Astrocyte (in vitro differentiated cells and primary cell): Measurements from ENCODE around the gene CSF1R.

ENCODE experiments used
- EZH2 ChIP-seq: IDR thresholded peaks from 2 replicates; pipeline ENCODE4 v1.6.1; 2012; ENCODE audit warnings: mild to moderate bottlenecking, low read length, inconsistent platforms; ENCODE audit not compliant: insufficient read depth
- TF ChIP-seq, protein P1 (sequence below): IDR thresholded peaks from 2 replicates; pipeline ENCODE4 v1.5.1; 2011; ENCODE audit warnings: low read depth, mild to moderate bottlenecking, inconsistent platforms, low read length, moderate library complexity; ENCODE audit not compliant: insufficient read depth

DNA sequence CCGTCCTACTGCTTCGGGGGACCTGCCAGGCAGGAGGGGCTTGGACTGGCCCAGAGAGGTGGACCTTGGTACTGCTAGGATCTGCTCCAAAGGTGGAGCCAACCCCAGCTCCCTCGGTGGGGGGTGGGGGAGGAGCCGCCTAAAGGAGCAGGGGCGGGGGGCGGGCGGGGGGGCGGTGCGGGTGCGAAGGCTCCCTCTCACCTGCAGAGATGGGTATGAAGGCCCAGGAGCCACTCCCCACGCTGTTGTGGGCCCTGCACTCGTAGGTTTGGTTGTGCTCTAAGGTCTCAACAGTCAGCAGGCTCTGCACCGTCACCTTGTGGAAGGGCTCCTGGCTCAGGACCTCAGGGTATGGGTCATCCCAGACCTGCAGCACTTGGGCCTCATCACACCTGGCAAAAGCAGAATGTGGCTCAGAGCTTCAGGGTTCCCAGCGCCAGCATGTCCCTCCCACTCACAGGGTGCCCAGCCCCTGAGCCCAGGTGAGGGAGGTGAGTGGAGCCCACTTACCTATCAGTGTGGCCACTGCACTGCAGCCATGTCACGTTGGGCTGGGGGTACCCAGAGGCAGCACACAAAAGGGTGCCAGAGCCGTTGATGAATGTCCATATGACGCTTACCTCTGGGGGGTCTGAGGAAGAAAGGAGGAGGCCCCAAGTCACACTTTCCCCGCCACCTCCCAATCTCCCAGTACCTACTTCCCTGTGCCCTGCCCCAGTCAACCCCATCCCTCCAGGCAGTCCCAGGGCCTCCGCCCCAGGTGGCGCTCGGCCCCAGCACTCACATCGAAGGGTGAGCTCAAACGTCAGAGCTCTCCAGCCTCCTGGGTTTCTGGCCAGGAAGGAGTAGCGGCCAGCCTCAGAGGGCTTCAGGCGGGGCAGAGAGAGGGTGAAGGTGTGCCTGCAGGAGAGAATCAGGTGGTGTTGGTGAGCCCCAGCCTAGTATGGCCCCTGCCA lies 16.4 kb downstream of the CSF1R start:
- TF ChIP-seq, protein P1, sequence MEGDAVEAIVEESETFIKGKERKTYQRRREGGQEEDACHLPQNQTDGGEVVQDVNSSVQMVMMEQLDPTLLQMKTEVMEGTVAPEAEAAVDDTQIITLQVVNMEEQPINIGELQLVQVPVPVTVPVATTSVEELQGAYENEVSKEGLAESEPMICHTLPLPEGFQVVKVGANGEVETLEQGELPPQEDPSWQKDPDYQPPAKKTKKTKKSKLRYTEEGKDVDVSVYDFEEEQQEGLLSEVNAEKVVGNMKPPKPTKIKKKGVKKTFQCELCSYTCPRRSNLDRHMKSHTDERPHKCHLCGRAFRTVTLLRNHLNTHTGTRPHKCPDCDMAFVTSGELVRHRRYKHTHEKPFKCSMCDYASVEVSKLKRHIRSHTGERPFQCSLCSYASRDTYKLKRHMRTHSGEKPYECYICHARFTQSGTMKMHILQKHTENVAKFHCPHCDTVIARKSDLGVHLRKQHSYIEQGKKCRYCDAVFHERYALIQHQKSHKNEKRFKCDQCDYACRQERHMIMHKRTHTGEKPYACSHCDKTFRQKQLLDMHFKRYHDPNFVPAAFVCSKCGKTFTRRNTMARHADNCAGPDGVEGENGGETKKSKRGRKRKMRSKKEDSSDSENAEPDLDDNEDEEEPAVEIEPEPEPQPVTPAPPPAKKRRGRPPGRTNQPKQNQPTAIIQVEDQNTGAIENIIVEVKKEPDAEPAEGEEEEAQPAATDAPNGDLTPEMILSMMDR, result no peak
- no peak for TF ChIP-seq EZH2
